ENCODE measurements around the gene TSEN34.
"Not testable (repeated sequence)": the region's sequence is repeated elsewhere in the genome, so short reads cannot be mapped to it uniquely, and the experiment has no call there.

Gene TSEN34

GRCh38 chr19:54189145-54189734, 1.9 kb upstream of the TSEN34 start, which contains the start of gene MBOAT7:
Gene MBOAT7 (minus strand): TSS chr19:54189580. CDS start chr19:54188508, 1,072 bp downstream.
- DNase-seq = no peak

GRCh38 chr19:54189735-54190502, 1.2 kb upstream of the TSEN34 start:
- DNase-seq = peak; percentile 99

GRCh38 chr19:54190503-54191010, 551 bp upstream of the TSEN34 start:
- DNase-seq = peak; percentile 98

- no peak for DNase-seq
Observed at GRCh38 chr19:54191811-54192453, 824 bp downstream of the TSEN34 start.

GRCh38 chr19:54193011-54193410, 1.9 kb downstream of the TSEN34 start:
- DNase-seq = no peak

- not testable (repeated sequence) for DNase-seq
Observed at GRCh38 chr19:54194463-54194862, 3.4 kb downstream of the TSEN34 start.

- DNase-seq = no peak
Observed at GRCh38 chr19:54196536-54196935, 5.4 kb downstream of the TSEN34 start.

- no peak for DNase-seq
Observed at GRCh38 chr19:54197121-54197520, 6.0 kb downstream of the TSEN34 start.

- DNase-seq = no peak
Observed at GRCh38 chr19:54199401-54199800, 8.3 kb downstream of the TSEN34 start.

- DNase-seq = no peak
Observed at GRCh38 chr19:54201172-54201701, 10.1 kb downstream of the TSEN34 start.

- no peak for DNase-seq
Observed at GRCh38 chr19:54201980-54202379, 10.9 kb downstream of the TSEN34 start.

GRCh38 chr19:54203151-54203611, 12.1 kb downstream of the TSEN34 start:
- DNase-seq = no peak

- no peak for DNase-seq
Observed at GRCh38 chr19:54204767-54205468, 13.8 kb downstream of the TSEN34 start.

GRCh38 chr19:54206030-54206830, 15.1 kb downstream of the TSEN34 start:
- no peak for DNase-seq

- no peak for DNase-seq
Observed at GRCh38 chr19:54206831-54207177, 15.7 kb downstream of the TSEN34 start.

GRCh38 chr19:54207193-54207592, 16.1 kb downstream of the TSEN34 start:
- not testable (repeated sequence) for DNase-seq

- no peak for DNase-seq
Observed at GRCh38 chr19:54207676-54207982, 16.5 kb downstream of the TSEN34 start.

- peak; percentile 43 for DNase-seq
Observed at GRCh38 chr19:54207983-54208783, 17.1 kb downstream of the TSEN34 start.

- DNase-seq = peak; percentile 28
Observed at GRCh38 chr19:54208784-54209057, 17.6 kb downstream of the TSEN34 start.

- DNase-seq = no peak
Observed at GRCh38 chr19:54209058-54209810, 18.1 kb downstream of the TSEN34 start.
